Endothelial cell (in vitro differentiated cells): ENCODE results near the gene SH3PXD2A. TPM values are rescaled to one million over a fixed set of nuclear protein-coding genes. Genes with fewer than 3 reads are reported as not detected.

Experiments
- DNase-seq: peaks from one replicate; pipeline ENCODE4 v3.0.0; 2021; ENCODE audit warnings: low spot score
- H3K27ac Mint-ChIP-seq: one replicate; pipeline ENCODE4 v1.8.0; 2021; ENCODE audit warnings: mixed read lengths, inconsistent platforms; ENCODE audit not compliant: unreplicated experiment
- H3K27me3 Mint-ChIP-seq: one replicate; pipeline ENCODE4 v1.8.0; 2021; ENCODE audit warnings: mild to moderate bottlenecking, moderate library complexity, mixed read lengths, inconsistent platforms; ENCODE audit not compliant: unreplicated experiment
- H3K36me3 Mint-ChIP-seq: one replicate; pipeline ENCODE4 v1.8.0; 2021; ENCODE audit warnings: mild to moderate bottlenecking, low read depth, mixed read lengths, inconsistent platforms; ENCODE audit not compliant: unreplicated experiment
- H3K4me1 Mint-ChIP-seq: one replicate; pipeline ENCODE4 v1.8.0; 2021; ENCODE audit warnings: mild to moderate bottlenecking, mixed read lengths, inconsistent platforms; ENCODE audit not compliant: unreplicated experiment
- H3K4me3 Mint-ChIP-seq: one replicate; pipeline ENCODE4 v1.8.0; 2021; ENCODE audit warnings: mild to moderate bottlenecking, mixed read lengths, inconsistent platforms; ENCODE audit not compliant: unreplicated experiment
- H3K9me3 Mint-ChIP-seq: one replicate; pipeline ENCODE4 v1.8.0; 2021; ENCODE audit warnings: mixed read lengths, inconsistent platforms; ENCODE audit not compliant: unreplicated experiment
- total RNA-seq: library from RNA; stranded (reverse); fragmentation: NEBNext Ultra II Directional; extraction: Animal tissue kit (Norgen Biotek cat#: 25700); gene quantifications from one replicate; pipeline ENCODE4 v1.2.1, GENCODE V29; 2021; ENCODE audit not compliant: unreplicated experiment
- TF ChIP-seq, protein P1 (sequence below): fragments of 200-600 bp; sonication (generic); IDR thresholded peaks from one replicate; pipeline ENCODE4 v1.5.0; 2021; ENCODE audit warnings: antibody characterized with exemption; ENCODE audit not compliant: unreplicated experiment

The SH3PXD2A gene
- total RNA-seq, 1 donor from 2014 or later: 59.9 TPM

DNA sequence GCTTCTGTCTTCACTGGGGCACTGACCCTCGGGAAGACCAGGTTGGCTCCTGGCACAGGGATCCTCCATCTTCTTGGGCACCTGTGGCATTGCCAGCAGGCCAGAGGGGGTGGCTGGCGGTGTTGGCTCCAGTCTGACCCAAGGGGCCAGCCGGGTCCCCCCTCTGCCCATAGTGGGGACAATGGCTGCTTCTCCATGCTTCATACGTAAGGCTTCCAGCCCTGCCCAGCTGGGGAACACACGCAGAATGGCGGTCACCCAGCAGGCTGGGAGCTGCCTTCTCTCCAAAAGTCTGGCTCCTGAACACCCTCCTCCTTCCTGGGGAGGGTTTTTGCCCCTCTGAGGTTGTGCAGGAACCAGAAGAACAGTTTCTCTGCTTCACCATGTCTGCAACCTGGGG is 255.1 kb downstream of the SH3PXD2A start:
- Mint-ChIP-seq H3K36me3 (peaks cover 22% of the 10 kb centered on the region), H3K27me3 (peaks cover 8% of the 10 kb centered on the region), H3K4me3 (no peak overlapping the region), H3K9me3 (no peaks in the 10 kb centered on the region), H3K4me1 (peaks cover 2% of the 10 kb centered on the region), H3K27ac (no peak overlapping the region)
- no peak for DNase-seq
- TF ChIP-seq, protein P1, sequence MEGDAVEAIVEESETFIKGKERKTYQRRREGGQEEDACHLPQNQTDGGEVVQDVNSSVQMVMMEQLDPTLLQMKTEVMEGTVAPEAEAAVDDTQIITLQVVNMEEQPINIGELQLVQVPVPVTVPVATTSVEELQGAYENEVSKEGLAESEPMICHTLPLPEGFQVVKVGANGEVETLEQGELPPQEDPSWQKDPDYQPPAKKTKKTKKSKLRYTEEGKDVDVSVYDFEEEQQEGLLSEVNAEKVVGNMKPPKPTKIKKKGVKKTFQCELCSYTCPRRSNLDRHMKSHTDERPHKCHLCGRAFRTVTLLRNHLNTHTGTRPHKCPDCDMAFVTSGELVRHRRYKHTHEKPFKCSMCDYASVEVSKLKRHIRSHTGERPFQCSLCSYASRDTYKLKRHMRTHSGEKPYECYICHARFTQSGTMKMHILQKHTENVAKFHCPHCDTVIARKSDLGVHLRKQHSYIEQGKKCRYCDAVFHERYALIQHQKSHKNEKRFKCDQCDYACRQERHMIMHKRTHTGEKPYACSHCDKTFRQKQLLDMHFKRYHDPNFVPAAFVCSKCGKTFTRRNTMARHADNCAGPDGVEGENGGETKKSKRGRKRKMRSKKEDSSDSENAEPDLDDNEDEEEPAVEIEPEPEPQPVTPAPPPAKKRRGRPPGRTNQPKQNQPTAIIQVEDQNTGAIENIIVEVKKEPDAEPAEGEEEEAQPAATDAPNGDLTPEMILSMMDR: no peak

DNA sequence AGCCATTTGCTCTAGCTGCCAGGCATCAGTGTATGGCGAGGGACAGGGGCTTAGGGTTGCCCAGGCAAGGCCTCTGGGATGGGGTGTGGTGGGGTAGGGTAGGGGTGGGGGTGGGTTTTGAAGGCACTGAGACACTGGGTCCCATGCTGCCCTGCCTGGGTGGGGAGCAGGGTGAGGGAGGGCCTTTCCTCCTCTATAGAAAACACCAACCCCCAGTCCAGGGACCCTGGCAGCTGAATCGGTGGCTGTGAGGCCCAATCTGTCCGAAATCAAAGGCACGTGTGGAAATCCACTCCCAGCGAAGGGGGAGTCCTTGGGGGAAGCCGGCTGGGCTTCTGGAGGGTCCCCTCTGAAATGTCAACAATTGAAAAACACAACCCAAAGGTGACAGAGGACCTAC is 255.5 kb downstream of the SH3PXD2A start:
- DNase-seq: no peak
- TF ChIP-seq, protein P1: no peak
- Mint-ChIP-seq H3K4me1 (peaks cover 2% of the 10 kb centered on the region), H3K27ac (peak overlapping the region; percentile 75), H3K27me3 (peaks cover 8% of the 10 kb centered on the region), H3K4me3 (no peak overlapping the region), H3K9me3 (no peaks in the 10 kb centered on the region), H3K36me3 (peaks cover 19% of the 10 kb centered on the region)

DNA sequence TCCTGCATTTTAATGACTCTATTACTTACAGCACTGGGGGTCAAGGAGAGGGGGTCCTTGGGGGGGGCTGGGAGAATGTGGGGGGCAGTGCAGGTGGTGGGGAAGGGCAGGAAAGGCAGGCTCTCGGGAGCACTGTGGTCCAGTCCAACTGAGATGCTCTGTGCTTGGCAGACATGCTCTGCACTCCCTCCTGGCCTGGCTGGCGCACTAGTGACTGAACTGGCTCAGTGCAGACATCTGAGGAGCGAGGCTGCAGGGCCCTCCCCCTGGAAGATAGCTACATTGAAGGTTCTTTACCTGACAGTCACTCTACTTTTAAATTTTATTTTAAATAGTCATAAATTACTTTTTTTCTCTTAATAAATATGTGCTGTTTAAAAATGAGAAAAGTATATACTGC is 256.2 kb downstream of the SH3PXD2A start:
- Mint-ChIP-seq H3K9me3 (no peaks in the 10 kb centered on the region), H3K36me3 (peaks cover 17% of the 10 kb centered on the region), H3K27me3 (peaks cover 9% of the 10 kb centered on the region), H3K4me1 (peaks cover 5% of the 10 kb centered on the region), H3K27ac (no peak overlapping the region), H3K4me3 (no peak overlapping the region)
- DNase-seq: no peak
- TF ChIP-seq, protein P1: no peak

GRCh38 chr10:103598654-103599115 is 256.7 kb downstream of the SH3PXD2A start:
- peaks cover 17% of the 10 kb centered on the region for H3K36me3 Mint-ChIP-seq
- H3K27me3 Mint-ChIP-seq: peaks cover 14% of the 10 kb centered on the region
- H3K9me3 Mint-ChIP-seq: no peaks in the 10 kb centered on the region
- peaks cover 5% of the 10 kb centered on the region for H3K4me1 Mint-ChIP-seq
- DNase-seq: peak; percentile 64
- H3K4me3 Mint-ChIP-seq: no peak overlapping the region
- peak overlapping the region; percentile 38 for H3K27ac Mint-ChIP-seq
- TF ChIP-seq, protein P1: peak; percentile 44

GRCh38 chr10:103597003-103597402 is 258.4 kb downstream of the SH3PXD2A start:
- H3K9me3 Mint-ChIP-seq: no peaks in the 10 kb centered on the region
- H3K27ac Mint-ChIP-seq: no peak overlapping the region
- peaks cover 5% of the 10 kb centered on the region for H3K4me1 Mint-ChIP-seq
- H3K4me3 Mint-ChIP-seq: no peak overlapping the region
- peaks cover 10% of the 10 kb centered on the region for H3K27me3 Mint-ChIP-seq
- TF ChIP-seq, protein P1: no peak
- DNase-seq: no peak
- H3K36me3 Mint-ChIP-seq: peaks cover 8% of the 10 kb centered on the region
